Right ventricle myocardium superior (tissue), 1 donor: ENCODE results near the gene ANO1. TPM values are rescaled to one million over a fixed set of nuclear protein-coding genes. Genes with fewer than 3 reads are reported as not detected.
"Not testable (repeated sequence)": the region's sequence is repeated elsewhere in the genome, so short reads cannot be mapped to it uniquely, and the experiment has no call there.

Source experiments
- ATAC-seq: fragments of 200-7000 bp; cut with Tn5 transposase; one replicate; pipeline ENCODE4 v1.9.1; 2020; ENCODE audit warnings: mild to moderate bottlenecking; ENCODE audit not compliant: poor library complexity
- DNase-seq: peaks from one replicate; pipeline ENCODE4 v3.0.0-alpha.2; 2020
- intact Hi-C: fragments of 100-400 bp; cut with DNase I; formaldehyde crosslinking; loops from one replicate; pipeline ENCODE4 v1.11.2; 2022
- long read RNA-seq: library from polyadenylated mRNA; unstranded; transcript quantifications from one replicate; pipeline ENCODE4 v2.0.0, GENCODE V29; 2021
- total RNA-seq: library from RNA; stranded (reverse); fragmentation: NEBNext Ultra II Directional; extraction: Animal tissue kit (Norgen Biotek cat#: 25700); gene quantifications from one replicate; pipeline ENCODE4 v1.2.1, GENCODE V29; 2021
- donor health status: DM: no; HTN: yes; CAD: no; lungs with severe emphysema.

Gene ANO1
- total RNA-seq, result 6.2 TPM
- long read RNA-seq, partial matches to known transcripts, result 1 of 4 reads
- long read RNA-seq, other reads (novel, unspliced or antisense), result 3 of 4 reads

DNA sequence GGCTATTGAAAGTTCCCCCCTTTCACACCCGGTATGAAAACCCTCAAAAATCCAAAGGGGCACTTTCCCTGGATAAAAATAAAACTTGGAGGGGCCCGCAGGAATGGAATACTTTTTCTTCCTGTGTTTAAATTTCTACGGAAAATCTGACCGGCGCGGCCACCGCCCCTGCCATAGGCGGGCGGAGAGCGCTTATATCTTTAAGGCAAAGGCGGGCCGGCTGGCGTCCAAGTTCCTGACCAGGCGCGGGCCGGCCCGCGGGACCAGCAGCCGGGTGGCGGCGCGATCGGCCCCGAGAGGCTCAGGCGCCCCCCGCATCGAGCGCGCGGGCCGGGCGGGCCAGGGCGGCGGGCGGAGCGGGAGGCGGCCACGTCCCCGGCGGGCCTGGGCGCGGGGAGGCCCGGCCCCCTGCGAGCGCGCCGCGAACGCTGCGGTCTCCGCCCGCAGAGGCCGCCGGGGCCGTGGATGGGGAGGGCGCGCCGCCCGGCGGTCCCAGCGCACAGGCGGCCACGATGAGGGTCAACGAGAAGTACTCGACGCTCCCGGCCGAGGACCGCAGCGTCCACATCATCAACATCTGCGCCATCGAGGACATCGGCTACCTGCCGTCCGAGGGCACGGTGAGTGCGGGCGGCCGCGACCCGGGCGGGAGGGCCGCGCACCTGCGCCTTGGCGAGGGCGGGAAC is at the start of gene ANO1:
Gene ANO1, plus strand, starts transcription at position 223 of the 686 bp plus-strand sequence. Its CDS starts 290 bp downstream, at position 513.
- ATAC-seq (peak; percentile 21), DNase-seq (no peak)
- intact Hi-C loops, result loop anchor here (10.0 kb wide), 1 partner anchor 153 kb away; no protein-coding TSS in a partner anchor

DNA sequence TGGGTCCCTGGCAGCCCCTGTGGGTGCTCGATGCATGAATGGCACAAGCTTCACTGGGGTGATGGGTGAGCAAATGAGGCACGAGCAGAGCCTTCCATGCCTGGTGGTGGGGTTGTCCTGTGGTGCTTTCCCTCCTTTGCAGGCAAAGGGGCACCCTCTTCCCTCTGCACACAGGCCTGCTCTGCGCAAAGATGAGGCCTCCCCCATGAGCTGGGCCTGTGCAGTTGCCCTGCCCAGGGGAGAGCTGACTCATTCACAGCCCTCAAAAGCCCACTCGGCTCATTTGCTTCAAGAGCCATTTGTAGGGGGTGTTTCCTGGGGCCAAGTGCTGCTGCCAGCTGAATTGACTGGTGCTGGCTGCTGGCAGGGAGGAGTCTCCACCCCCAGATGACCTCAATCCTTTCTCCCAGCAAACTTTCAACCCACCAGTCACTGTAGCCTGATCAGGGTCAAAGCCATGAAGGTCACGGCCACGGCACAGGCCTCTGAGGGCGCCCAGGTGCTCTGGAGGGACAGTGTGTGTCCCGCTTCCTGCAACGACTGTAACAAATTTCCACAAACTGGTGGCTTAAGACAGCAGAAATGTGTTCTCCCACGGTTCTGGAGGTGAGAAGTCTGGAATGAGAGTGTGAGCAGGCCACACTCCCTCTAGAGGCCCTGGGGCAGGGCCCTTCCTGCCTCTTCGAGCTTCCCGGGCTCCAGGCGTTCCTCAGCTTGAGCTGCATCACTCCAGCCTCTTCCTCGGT is 48.8 kb upstream of the ANO1 start:
- ATAC-seq (no peak), DNase-seq (no peak)
- intact Hi-C loops, result no loop called here

DNA sequence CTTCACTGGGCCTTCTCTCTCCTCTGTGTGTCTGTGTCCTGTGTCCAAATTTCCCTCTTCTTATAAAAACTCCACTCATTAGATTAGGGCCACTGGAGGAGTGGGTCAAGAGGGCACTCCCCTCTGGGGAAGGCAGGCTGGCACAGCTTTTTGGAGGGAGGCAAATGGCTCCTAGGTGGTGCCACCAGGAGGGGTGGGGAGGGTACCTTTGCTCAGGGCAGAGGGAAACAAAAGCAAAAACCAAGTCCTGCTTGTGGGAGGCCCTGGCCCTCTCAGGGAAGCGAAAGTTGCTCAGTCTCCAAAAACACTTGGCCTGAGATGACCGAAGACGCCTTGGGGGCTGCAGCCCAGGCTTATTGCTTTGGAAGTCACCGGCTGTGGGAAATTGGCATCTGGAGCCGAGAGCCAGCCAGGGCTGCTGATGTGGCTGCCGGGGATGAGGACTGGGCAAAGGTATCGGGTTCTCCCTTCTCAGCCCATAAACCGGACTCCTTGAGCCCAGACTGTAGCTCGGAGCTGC is 48.2 kb upstream of the ANO1 start:
- intact Hi-C loops, result no loop called here
- DNase-seq (no peak), ATAC-seq (no peak)

DNA sequence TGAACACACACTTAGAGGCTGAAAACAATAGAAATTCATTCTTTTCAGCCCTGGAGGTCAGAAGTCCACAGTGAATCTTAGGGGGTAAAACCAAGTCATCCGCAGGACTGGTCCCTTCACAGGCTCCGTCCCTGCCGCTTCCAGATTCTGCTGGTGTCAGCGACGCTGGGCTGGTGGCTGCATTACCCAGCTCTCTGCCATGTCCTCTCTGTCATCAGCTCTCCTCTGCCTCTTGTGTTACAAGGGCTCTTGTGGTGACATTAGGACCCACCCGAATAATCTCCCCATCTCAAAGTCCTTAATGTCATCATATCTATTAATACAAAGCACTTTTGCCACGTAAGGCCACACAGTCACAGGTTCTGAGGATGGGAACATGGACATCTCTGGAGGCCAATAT is 47.7 kb upstream of the ANO1 start:
- DNase-seq (no peak), ATAC-seq (no peak)
- intact Hi-C loops, result no loop called here

DNA sequence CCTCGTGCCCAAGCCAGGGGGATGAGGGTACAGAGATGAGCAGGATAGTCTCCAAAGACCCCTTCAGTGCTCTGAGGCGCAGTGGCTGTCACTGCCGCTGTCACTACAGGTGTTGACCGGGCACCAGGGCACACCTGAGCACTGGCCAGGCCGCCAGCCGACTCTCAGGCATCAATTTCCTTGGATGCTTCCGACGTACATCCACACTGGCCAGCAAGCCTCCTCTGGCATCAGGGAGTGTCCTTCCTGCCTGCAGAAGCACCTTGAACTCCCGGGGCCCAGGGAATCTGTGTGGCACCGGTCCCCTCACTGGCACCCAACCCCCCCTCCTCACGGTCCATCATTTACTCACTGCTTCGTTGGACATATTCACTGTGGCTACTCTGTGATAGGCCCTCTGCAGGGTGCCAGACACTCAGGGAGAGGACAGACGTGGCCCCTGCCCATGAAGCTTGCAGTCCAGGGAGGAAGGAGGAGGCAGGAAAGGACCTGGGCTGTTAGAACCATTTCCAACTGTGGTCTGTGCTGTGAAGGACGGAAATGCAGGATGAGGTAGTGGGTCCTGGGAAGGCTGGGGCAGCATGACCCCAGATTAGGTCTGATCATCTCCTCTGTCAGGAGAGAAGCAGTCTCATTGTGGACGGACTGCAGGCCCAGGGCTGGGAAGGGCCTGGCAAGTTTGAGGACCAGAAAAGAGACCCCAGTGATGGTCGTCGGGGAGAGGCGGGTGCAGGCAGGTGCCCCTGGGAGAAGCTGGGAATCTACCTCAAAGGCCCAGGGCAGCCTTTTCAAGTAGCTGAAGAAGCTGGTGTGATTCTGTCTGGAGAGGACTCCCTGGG is 46.3 kb upstream of the ANO1 start:
- ATAC-seq (no peak), DNase-seq (no peak)

DNA sequence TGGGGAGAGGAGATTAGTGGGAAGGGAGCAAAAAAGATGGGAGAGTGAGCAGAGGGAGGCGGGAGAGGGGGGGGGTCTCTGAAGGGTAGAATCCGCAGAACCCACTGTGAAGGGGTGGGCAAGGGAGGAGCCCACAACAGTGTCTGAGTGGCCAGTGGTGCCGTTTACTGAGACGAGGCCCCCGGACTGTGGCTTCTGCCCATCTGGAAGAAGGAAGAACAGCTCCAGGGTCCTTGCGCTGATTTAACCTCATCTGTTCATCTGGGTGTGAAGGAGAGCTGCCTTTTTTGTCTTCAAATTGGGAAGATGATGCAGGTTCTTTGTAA is 45.7 kb upstream of the ANO1 start:
- DNase-seq, result no peak
- no peak for ATAC-seq
- intact Hi-C loops, result no loop called here

More for the DNA sequence above, 46.3 kb upstream of the ANO1 start:
- intact Hi-C loops, result no loop called here

DNA sequence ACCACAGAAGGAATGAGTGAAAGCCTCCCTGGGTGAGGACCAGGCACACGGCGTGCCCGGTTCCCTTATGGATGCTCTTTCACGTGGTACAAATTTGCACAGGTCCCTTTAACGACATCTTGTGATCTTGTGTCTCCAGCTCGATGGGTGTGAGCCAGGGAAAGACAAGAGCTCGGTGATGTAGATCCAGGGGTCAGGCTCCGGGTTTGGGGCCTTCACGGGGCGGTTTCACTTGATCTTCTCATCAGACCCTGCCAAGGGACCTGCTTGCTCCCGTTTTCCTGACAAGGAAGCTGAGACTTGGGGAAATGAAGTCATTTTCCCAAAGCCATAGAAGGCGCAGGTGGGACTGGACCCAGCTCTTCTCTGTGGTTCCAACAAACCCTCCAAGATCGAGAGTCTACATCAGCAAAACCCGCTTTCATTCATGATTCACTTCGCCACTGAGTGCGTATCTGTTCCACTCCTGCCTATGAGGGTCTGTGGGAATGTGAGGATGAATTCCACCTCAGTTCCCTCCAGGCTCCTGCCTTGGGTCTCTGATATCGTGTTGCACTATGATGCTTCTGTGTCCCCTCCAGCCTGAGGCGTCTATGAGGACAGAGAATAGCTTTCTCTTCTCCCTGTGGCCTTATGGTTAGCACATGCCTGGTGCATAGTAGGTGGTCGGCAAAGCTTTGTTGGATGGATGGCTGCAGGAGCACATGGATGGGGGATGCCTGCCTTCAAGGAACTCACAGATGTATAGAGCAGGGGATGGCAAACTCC is 45.0 kb upstream of the ANO1 start:
- ATAC-seq (no peak), DNase-seq (no peak)
- intact Hi-C loops, result no loop called here

DNA sequence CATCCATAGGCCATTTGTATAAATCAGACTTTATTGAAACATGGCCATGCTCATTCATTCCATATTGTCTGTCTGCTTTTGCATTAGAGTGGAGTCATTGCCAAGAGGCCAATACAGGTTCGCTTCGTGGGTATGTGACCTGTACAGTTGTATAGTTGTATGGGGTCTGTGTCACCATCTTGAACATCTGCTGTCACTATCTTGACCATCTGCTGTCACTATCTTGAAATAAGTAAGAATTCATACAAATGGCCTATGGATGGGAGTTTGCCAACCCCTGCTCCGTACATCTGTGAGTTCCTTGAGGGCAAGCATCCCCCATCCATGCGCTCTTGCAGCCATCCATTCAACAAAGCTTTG is 44.4 kb upstream of the ANO1 start:
- no peak for DNase-seq
- intact Hi-C loops, result no loop called here
- no peak for ATAC-seq

DNA sequence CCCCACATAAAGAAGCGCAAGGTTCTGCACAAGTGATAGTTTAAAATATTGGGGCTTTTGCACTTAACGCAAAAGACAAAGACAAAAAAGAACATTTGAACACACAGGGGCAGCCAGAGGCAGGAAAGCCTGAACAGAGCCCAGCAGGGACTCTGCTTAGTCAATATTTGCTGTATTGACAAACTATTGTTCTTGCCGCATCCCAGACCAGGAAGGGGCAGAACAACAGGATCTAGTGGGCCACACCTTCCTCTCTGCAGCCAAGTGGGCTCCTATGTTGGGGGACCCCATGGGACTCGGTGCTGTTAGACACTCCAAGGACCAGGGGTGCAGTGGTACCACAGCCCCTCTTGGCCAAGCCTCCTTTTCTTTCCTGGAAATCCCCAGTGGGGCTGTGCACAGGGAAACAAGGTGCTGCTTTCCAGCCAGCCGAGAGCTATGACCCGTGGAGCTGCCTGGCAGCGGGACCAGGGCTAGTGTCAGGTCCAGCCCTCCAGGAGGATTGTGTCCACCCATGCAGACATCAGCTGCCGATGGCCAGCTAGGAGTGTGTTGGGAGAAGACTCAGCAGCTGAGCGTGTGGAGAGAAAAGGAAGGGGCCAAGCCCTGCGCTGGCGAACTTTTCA is 43.3 kb upstream of the ANO1 start:
- DNase-seq, result no peak
- no peak for ATAC-seq
- intact Hi-C loops, result no loop called here

DNA sequence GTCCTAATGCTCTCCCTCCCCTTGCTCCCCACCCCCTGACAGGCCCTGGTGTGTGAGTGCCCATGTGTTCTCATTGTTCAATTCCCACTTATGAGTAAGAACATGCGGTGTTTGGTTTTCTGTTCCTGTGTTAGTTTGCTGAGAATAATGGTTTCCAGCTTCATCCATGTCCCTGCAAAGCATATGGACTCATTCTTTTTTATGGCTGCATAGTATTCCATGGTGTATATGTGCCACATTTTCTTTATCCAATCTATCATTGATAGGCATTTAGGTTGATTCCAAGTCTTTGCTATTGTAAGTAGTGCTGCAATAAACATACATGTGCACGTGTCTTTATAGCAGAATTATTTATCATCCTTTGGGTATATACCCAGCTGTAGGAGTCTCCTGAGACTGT is 42.5 kb upstream of the ANO1 start:
- DNase-seq, ATAC-seq, intact Hi-C loops: not testable (repeated sequence)

DNA sequence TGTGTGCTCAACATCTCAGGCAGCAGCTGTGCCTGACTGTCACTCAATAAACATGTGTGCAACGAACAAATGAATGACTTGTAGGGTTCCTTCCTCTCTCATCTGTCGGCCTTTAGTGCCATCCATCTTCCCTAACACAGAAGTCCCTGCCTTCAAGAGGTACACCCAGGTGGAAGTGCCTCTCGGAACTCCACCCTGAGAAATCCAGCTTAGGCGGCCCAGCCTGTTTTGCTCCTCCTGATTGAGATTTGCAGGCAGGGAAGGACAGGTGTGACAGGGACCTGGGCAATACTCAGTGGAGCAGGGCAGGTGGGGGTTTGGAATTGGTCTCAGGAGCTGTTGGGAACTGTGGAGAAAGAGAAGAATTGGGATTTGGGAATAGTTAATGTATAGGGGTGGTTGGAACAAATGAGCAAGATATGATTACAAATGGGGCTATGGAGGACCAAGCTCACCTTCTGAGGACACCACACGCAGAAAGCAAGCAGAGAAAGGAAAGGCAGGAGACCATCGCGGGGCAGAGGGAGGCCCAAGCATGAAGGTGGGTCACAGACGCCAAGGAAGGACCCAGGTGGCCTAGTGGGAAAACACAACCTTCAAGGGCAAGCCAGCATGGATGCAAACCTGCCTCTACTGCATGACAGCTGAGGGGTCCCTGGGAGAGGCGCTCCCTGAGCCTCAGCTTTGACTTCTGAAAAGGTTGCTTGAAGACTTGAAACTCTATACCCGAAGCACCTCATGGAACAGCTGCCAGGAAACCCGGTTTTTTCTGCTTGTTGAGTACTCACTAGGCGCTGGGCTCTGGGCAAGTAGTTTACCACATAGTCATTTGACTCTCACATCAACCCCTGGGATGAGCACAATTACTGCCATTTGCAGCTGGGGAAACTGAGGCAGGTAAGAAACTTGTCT is 40.9 kb upstream of the ANO1 start:
- no peak for ATAC-seq
- intact Hi-C loops, result no loop called here
- no peak for DNase-seq

DNA sequence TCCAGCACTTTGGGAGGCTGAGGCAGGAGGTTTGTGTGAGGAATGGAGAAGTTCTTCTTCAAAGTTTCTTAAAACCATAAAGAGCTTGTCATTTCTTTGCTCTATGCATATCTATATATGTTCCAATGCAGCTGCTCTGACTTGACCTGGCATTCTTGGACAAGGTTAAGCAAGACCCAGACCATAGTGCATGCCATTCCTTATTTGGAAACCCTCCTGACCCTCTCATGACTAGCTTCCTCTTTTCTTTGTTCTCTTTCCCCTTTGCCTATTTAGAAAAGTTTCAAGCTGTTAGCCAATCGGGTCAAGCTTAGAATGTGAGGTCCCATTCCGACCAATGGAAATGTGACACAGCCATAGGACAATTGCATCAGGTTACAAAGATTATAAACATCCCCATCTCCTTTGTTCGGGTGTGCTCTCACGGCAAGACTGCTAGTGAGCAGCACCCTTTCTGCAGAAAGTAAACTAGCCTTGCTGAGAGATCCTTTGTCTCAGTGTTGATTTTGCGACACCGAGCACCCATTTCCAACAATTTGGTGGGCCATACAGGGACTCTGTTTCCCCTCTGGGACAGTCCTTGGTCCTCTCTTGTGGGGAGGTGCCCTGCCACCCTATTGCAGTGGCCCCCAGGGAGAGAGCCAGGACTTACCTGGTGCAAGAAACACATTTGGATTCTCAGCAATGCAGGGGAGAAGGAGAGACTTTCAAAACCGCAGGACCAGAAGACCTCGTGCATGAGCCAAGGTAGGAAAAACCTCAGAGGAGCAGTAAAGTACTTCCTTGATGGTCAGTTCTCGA is 39.9 kb upstream of the ANO1 start:
- intact Hi-C loops, result no loop called here
- no peak for ATAC-seq
- no peak for DNase-seq

DNA sequence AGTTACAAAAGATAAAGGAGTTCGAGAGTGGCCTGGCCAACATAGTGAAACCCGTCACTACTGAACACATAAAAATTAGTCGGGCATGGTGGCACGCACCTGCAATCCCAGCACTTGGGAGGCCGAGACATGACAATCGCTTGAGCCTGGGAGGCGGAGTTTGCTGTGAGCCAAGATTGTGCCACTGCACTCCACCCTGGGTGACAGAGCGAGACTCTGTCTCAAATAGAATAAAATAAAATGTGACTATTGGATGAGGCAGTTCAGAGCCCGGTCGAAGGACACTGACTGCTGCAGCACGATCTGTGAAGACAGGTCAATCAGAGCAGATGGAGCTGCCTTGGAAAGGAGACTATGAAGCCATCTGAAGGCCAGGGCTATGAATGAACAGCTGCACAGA is 37.7 kb upstream of the ANO1 start:
- intact Hi-C loops, result no loop called here
- ATAC-seq (no peak), DNase-seq (no peak)

DNA sequence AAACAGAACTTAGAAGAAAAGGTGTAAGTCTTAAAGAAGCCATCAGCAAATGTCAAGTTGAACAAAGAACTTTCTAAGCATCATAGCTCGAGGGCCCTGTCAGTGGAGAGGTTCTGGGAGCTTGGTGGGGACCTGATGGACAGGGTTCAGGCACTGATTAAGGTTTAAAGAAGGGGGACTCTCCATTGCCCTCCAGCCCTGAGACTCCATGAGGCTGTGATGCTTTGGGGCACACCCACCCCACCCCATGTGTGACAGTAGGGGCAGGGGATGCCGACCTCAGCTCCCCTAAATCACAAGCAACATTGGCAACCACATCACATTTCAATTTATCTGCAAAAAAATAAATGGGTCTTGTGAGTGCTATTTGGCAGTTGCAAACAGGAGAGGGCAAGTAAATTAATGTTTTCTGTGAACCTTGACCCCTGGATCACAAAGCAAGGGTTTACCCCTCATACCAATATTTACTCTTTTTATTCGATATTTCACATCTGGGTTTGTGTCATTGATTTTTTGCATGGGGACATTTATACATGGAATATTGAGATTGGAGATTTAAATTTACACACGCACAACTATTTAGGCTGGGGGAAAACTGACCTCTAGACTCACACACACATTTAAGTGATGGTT is 37.1 kb upstream of the ANO1 start:
- ATAC-seq (no peak), DNase-seq (no peak)
- intact Hi-C loops, result no loop called here

DNA sequence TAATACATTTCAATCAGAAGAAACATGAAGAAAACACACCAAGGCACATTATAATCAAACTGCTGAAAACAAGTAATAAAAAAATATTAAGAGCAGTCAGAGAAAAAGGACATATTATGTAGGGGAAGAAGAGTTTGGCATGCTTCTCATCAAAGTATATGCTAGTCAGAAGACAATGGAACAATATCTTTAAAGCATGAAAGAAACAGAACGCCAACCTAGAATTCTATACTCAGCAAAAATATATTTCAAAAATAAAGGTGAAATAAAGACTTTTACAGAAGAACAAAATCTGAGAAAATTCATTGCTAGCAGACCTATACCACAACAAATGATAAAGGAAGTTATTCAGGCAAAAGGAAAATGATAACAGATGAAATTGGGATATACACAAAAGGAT is 34.6 kb upstream of the ANO1 start:
- DNase-seq (no peak), ATAC-seq (no peak)
- intact Hi-C loops, result no loop called here

DNA sequence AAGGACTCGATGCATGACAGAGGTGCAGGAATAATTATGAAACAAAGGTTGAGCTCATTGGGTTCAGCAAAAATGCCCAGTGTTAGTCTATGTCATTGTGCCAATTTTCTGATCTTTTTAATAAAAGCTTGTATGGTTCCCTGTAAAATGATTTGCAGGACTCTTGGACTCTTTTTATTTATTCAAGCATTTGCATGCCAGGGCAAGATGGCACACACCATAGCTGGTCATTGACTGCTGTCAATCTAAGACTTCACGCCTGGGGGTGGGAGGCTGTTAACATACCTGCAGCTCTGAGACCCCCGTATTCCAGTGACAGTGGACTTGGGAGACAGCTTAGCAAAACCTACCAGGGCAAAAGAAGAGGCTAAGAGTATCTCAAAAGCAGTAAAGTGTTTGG is 32.0 kb upstream of the ANO1 start:
- ATAC-seq (no peak), DNase-seq (no peak)
- intact Hi-C loops, result no loop called here
